IMR-90 (cell line): ENCODE results near the gene CDC14A. TPM values are rescaled to one million over a fixed set of nuclear protein-coding genes. Genes with fewer than 3 reads are reported as not detected.

Experiments
- ATAC-seq: fragments of 200-7000 bp; cut with Tn5 transposase; 2 replicates; pipeline ENCODE4 v1.9.1; 2020; ENCODE audit warnings: low read depth, mild to moderate bottlenecking, moderate library complexity
- BruUV-seq: library from RNA; stranded (reverse); fragments of 400-500 nt; replicated peaks from 2 replicates; lab custom pipeline; 2021; lab: Mats Ljungman, UMichigan
- CTCF ChIA-PET: fragments of 300-600 bp; formaldehyde crosslinking; extraction: SDS; loops from one replicate; lab custom pipeline; 2021; ENCODE audit warnings: antibody characterized with exemption; lab: Yijun Ruan, JAX
- POLR2A ChIA-PET: fragments of 300-600 bp; sonication (Branson Sonifier 250); formaldehyde crosslinking; loops from one replicate; lab custom pipeline; 2022; ENCODE audit warnings: antibody characterized with exemption; ENCODE audit not compliant: unreplicated experiment; lab: Charles Lee
- DNase-seq: peaks from one replicate; pipeline ENCODE4 v3.0.0; 2013
- H2AFZ ChIP-seq: replicated peaks from 2 replicates; pipeline ENCODE3; 2013; ENCODE audit warnings: low read length, mild to moderate bottlenecking; ENCODE audit not compliant: poor library complexity
- H2AK5ac ChIP-seq: 2 replicates; pipeline ENCODE4 v1.6.1; 2013; ENCODE audit warnings: low read depth, low read length, inconsistent platforms
- H2AK9ac ChIP-seq: replicated peaks from 2 replicates; pipeline ENCODE3; 2013; ENCODE audit warnings: mild to moderate bottlenecking, low read depth, low read length, moderate library complexity; ENCODE audit not compliant: poor library complexity
- H2BK120ac ChIP-seq: 2 replicates; pipeline ENCODE4 v1.6.1; 2013; ENCODE audit warnings: low read depth, low read length, inconsistent platforms
- H2BK15ac ChIP-seq: 3 replicates; pipeline ENCODE4 v1.6.1; 2013; ENCODE audit warnings: low read depth, low read length, inconsistent platforms
- H2BK20ac ChIP-seq: 2 replicates; pipeline ENCODE4 v1.6.1; 2013; ENCODE audit warnings: low read depth, mild to moderate bottlenecking, inconsistent platforms, low read length, moderate library complexity
- H2BK5ac ChIP-seq: 2 replicates; pipeline ENCODE4 v1.6.1; 2013; ENCODE audit warnings: mild to moderate bottlenecking, low read depth, low read length, inconsistent platforms; ENCODE audit not compliant: poor library complexity, severe bottlenecking
- H3K14ac ChIP-seq: replicated peaks from 2 replicates; pipeline ENCODE4 v1.6.1; 2013; ENCODE audit warnings: low read depth, low read length, inconsistent platforms
- H3K18ac ChIP-seq: 2 replicates; pipeline ENCODE4 v1.6.1; 2013; ENCODE audit warnings: low read depth, low read length, control low read depth
- H3K23ac ChIP-seq: 2 replicates; pipeline ENCODE4 v1.6.1; 2013; ENCODE audit warnings: low read depth, low read length, inconsistent platforms
- H3K27ac ChIP-seq: 2 replicates; pipeline ENCODE4 v1.5.1; 2013; ENCODE audit warnings: mild to moderate bottlenecking, control low read depth, low read length; ENCODE audit not compliant: insufficient read depth
- H3K27me3 ChIP-seq: 2 replicates; pipeline ENCODE4 v1.6.1; 2013; ENCODE audit warnings: low read length; ENCODE audit not compliant: control insufficient read depth, insufficient read depth
- H3K36me3 ChIP-seq: 2 replicates; pipeline ENCODE4 v1.6.1; 2013; ENCODE audit warnings: low read length, mixed read lengths; ENCODE audit not compliant: control insufficient read depth, insufficient read depth
- H3K4ac ChIP-seq: 2 replicates; pipeline ENCODE4 v1.6.1; 2013; ENCODE audit warnings: low read depth, low read length, inconsistent platforms
- H3K4me1 ChIP-seq: 2 replicates; pipeline ENCODE4 v1.6.1; 2013; ENCODE audit warnings: low read length, mixed read lengths; ENCODE audit not compliant: control insufficient read depth, insufficient read depth
- H3K4me2 ChIP-seq: 2 replicates; pipeline ENCODE4 v1.6.1; 2013; ENCODE audit warnings: low read depth, mild to moderate bottlenecking, control low read depth, low read length, moderate library complexity
- H3K4me3 ChIP-seq: 2 replicates; pipeline ENCODE4 v1.5.1; 2013; ENCODE audit warnings: low read depth, mild to moderate bottlenecking, control low read depth, low read length, moderate library complexity; ENCODE audit not compliant: insufficient read depth
- H3K56ac ChIP-seq: 2 replicates; pipeline ENCODE4 v1.6.1; 2013; ENCODE audit warnings: low read length, inconsistent platforms; ENCODE audit not compliant: insufficient read depth; ENCODE audit errors: extremely low read depth
- H3K79me1 ChIP-seq, 2 experiments: 2 replicates each; pipeline ENCODE4 v1.6.1; 2013; ENCODE audit warnings: low read length in 2 of 2, inconsistent platforms in 1 of 2, low read depth in 1 of 2
- H3K9ac ChIP-seq: 2 replicates; pipeline ENCODE4 v1.6.1; 2013; ENCODE audit warnings: low read depth, low read length, control low read depth
- H3K9me1 ChIP-seq: 2 replicates; pipeline ENCODE4 v1.6.1; 2013; ENCODE audit warnings: low read length, inconsistent platforms; ENCODE audit not compliant: insufficient read depth
- H3K9me3 ChIP-seq: 2 replicates; pipeline ENCODE4 v1.6.1; 2013; ENCODE audit warnings: low read length; ENCODE audit not compliant: control insufficient read depth, insufficient read depth
- H4K20me1 ChIP-seq: 2 replicates; pipeline ENCODE4 v1.6.1; 2013; ENCODE audit warnings: low read length, inconsistent platforms; ENCODE audit not compliant: insufficient read depth
- H4K5ac ChIP-seq: 2 replicates; pipeline ENCODE4 v1.6.1; 2013; ENCODE audit warnings: mild to moderate bottlenecking, low read depth, low read length, control low read depth
- H4K8ac ChIP-seq, 2 experiments: 2 replicates each; pipeline ENCODE4 v1.6.1; 2013; ENCODE audit warnings: low read depth in 2 of 2, low read length in 2 of 2, control low read depth in 1 of 2, inconsistent platforms in 1 of 2
- H4K91ac ChIP-seq: 2 replicates; pipeline ENCODE4 v1.6.1; 2013; ENCODE audit warnings: low read depth, low read length, inconsistent platforms; ENCODE audit not compliant: insufficient read depth
- BHLHE40 ChIP-seq: fragments of 150-350 bp; IDR thresholded peaks from 2 replicates; pipeline ENCODE4 v1.6.1; 2016; ENCODE audit warnings: mild to moderate bottlenecking, low read depth, low read length
- CEBPB ChIP-seq: IDR thresholded peaks from 2 replicates; pipeline ENCODE4 v1.6.1; 2012; ENCODE audit warnings: low read depth, low read length, improper control_type of control experiment
- CTCF ChIP-seq: conservative IDR thresholded peaks from 2 replicates; pipeline ENCODE4 v1.5.1; 2012; ENCODE audit warnings: mild to moderate bottlenecking, low read depth, low read length, improper control_type of control experiment
- MXI1 ChIP-seq: IDR thresholded peaks from 2 replicates; pipeline ENCODE4 v1.6.1; 2012; ENCODE audit warnings: low read depth, mild to moderate bottlenecking, low read length, moderate library complexity, borderline replicate concordance
- NFE2L2 ChIP-seq: fragments of 150-350 bp; IDR thresholded peaks from 2 replicates; pipeline ENCODE4 v1.6.1; 2016; ENCODE audit warnings: low read depth, mild to moderate bottlenecking, low read length
- RAD21 ChIP-seq: IDR thresholded peaks from 2 replicates; pipeline ENCODE4 v1.6.1; 2012; ENCODE audit warnings: low read length, improper control_type of control experiment
- RCOR1 ChIP-seq: IDR thresholded peaks from 2 replicates; pipeline ENCODE4 v1.6.1; 2012; ENCODE audit warnings: mild to moderate bottlenecking, low read length, improper control_type of control experiment; ENCODE audit not compliant: insufficient replicate concordance
- RFX5 ChIP-seq: IDR thresholded peaks from 2 replicates; pipeline ENCODE4 v1.8.0; 2012; ENCODE audit warnings: low read depth, mild to moderate bottlenecking, low read length, moderate library complexity
- SMC3 ChIP-seq: fragments of 150-350 bp; IDR thresholded peaks from 2 replicates; pipeline ENCODE4 v1.6.1; 2016; ENCODE audit warnings: low read depth, mild to moderate bottlenecking, antibody characterized with exemption, low read length, moderate library complexity
- USF2 ChIP-seq: fragments of 150-350 bp; IDR thresholded peaks from 2 replicates; pipeline ENCODE4 v1.6.1; 2017; ENCODE audit warnings: mild to moderate bottlenecking, antibody characterized with exemption, low read length, low read depth
- WGBS, 2 experiments: methylation state at CpG; one replicate each; pipeline versions ENCODE4 v1.1.5 to v1.1.7; 2013; ENCODE audit warnings: missing lambda C conversion rate in 2 of 2; ENCODE audit not compliant: insufficient read length in 1 of 2; ENCODE audit errors: extremely low coverage in 2 of 2; 5-methylcytosine and 5-hydroxymethylcytosine counted together
- dilution Hi-C: fragments of 300-500 bp; cut with HindIII; formaldehyde crosslinking; loops from one replicate; pipeline ENCODE4 v1.14.3; 2018; ENCODE audit warnings: low sequenced_read_pairs; ENCODE audit not compliant: unreplicated experiment
- in situ Hi-C: fragments of 300-500 bp; cut with MboI; formaldehyde crosslinking; loops from 3 replicates; pipeline ENCODE4 v1.14.3; 2019; ENCODE audit warnings: low sequenced_read_pairs, inconsistent platforms, mixed read lengths
- intact Hi-C: fragments of 100-400 bp; cut with micrococcal nuclease; formaldehyde crosslinking; loops from 2 replicates; pipeline ENCODE4 v1.10.0; 2022
- polyA plus RNA-seq, 3 experiments: library from polyadenylated mRNA; depleted of rRNA; stranded (reverse); fragments of >200 nt; gene quantifications; 2 replicates each; pipeline ENCODE4 v1.2.3, GENCODE V29; 2012; ENCODE audit warnings: low replicate concordance in 1 of 3
- total RNA-seq: library from RNA; depleted of rRNA; stranded (reverse); fragments of >200 nt; gene quantifications from 2 replicates; pipeline ENCODE4 v1.2.3, GENCODE V29; 2012

Gene CDC14A
- total and polyA plus RNA-seq, 2 of the 4 experiments (the other 2 are of a cell fraction) = 1.7 to 3.0 TPM

GRCh38 chr1:100449477-100449876 is 97.2 kb downstream of the CDC14A start:
- WGBS, 2 experiments = no CpG with 5 or more reads among the region's 4 CpGs

More at GRCh38 chr1:100449477-100449876, 97.2 kb downstream of the CDC14A start:
- no peak overlapping the region for H3K9ac ChIP-seq
- H3K9me1 ChIP-seq = no peaks in the 10 kb centered on the region
- H3K36me3 ChIP-seq = no peaks in the 10 kb centered on the region
- no peak for ATAC-seq
- no peaks in the 10 kb centered on the region for H3K9me3 ChIP-seq
- TF ChIP-seq NFE2L2 (no peak), CTCF (no peak), SMC3 (no peak), RFX5 (no peak), MXI1 (no peak), RCOR1 (no peak), RAD21 (no peak), BHLHE40 (no peak), CEBPB (no peak), USF2 (no peak)
- H2AK5ac ChIP-seq = no peak overlapping the region
- no peak overlapping the region for H3K27ac ChIP-seq
- H3K18ac ChIP-seq = no peak overlapping the region
- no peak overlapping the region for H2BK5ac ChIP-seq
- H2AFZ ChIP-seq = no peak overlapping the region
- H2AK9ac ChIP-seq = no peak overlapping the region
- H3K4ac ChIP-seq = no peak overlapping the region
- POLR2A ChIA-PET = no interaction called here
- H3K4me2 ChIP-seq = no peak overlapping the region
- H4K91ac ChIP-seq = no peak overlapping the region
- CTCF ChIA-PET = no interaction called here
- in situ Hi-C loops = no loop called here
- dilution Hi-C loops = no loop called here
- no peak overlapping the region for H3K4me3 ChIP-seq
- no peaks in the 10 kb centered on the region for H3K27me3 ChIP-seq
- H3K14ac ChIP-seq = no peak overlapping the region
- no peak for DNase-seq
- H2BK15ac ChIP-seq = no peak overlapping the region
- no peak overlapping the region for H4K8ac ChIP-seq
- intact Hi-C loops = no loop called here
- H4K20me1 ChIP-seq = no peaks in the 10 kb centered on the region
- H4K5ac ChIP-seq = no peak overlapping the region
- no peak overlapping the region for H3K23ac ChIP-seq
- no peak overlapping the region for H3K56ac ChIP-seq
- H2BK20ac ChIP-seq = no peak overlapping the region
- H3K4me1 ChIP-seq = no peaks in the 10 kb centered on the region
- no peak overlapping the region for H2BK120ac ChIP-seq
- no TSS peak for BruUV-seq
- no peaks in the 10 kb centered on the region for H3K79me1 ChIP-seq
